Right atrium auricular region (tissue), 2 donors: ENCODE measurements around the gene KCP. TPM values are rescaled to one million over a fixed set of nuclear protein-coding genes. Genes with fewer than 3 reads are reported as not detected.

Source experiments
- DNase-seq: peaks from one replicate; pipeline ENCODE4 v3.0.0-alpha.2; 2019; ENCODE audit warnings: low spot score
- H3K27ac ChIP-seq, 2 donors: fragments of 200-600 bp; sonication (generic); 1 replicate in 1 of 2; 2 replicates in 1 of 2; pipeline ENCODE4 v1.5.1; 2016 to 2019
- H3K27me3 ChIP-seq, 2 donors: fragments of 200-600 bp; sonication (generic); one replicate each; pipeline versions ENCODE4 v1.5.1 to v1.6.0; 2017 to 2019
- H3K36me3 ChIP-seq: fragments of 200-600 bp; sonication (generic); one replicate; pipeline ENCODE4 v1.5.1; 2016
- H3K4me1 ChIP-seq, 2 donors: fragments of 200-600 bp; sonication (generic); one replicate each; pipeline versions ENCODE4 v1.5.1 to v1.6.0; 2017 to 2019
- H3K4me3 ChIP-seq, 2 donors: fragments of 200-600 bp; sonication (generic); 1 replicate in 1 of 2; 2 replicates in 1 of 2; pipeline ENCODE4 v1.5.1; 2017 to 2019; ENCODE audit warnings: mild to moderate bottlenecking in 1 of 2, moderate library complexity in 1 of 2
- H3K9me3 ChIP-seq, 2 donors: fragments of 200-600 bp; sonication (generic); one replicate each; pipeline ENCODE4 v1.5.1; 2019
- total RNA-seq, 2 donors: library from RNA; depleted of rRNA; stranded (reverse); fragments of >200 nt; gene quantifications; one replicate each; pipeline ENCODE4 v1.1.0, GENCODE V29; 2016
- TF ChIP-seq, protein P1 (sequence below), 2 donors: fragments of 200-600 bp; sonication (generic); IDR thresholded peaks; one replicate each; pipeline ENCODE4 v1.5.1; 2019; ENCODE audit warnings: antibody characterized with exemption in 2 of 2

The KCP gene
- total RNA-seq, 2 donors from 2014 or later = not detected

DNA sequence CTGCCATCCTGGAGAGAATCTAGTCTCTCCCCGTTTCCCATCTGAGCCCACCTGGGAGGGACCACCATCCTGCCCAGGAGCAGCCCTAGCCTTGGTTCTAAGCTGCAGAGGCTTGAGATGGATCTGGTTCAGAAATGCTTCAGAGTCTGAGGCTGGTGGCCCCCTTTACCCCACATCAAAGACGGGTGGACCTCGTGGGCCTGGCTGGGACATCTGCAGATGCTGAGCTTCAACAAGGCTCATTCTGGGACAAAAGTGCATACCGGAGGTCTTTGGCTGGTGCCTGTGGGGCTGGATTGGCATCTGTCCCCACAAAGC, 22.3 kb upstream of the KCP start:
- Histone ChIP-seq H3K27ac (no peak overlapping the region), H3K27me3 (no peaks in the 10 kb centered on the region), H3K9me3 (no peaks in the 10 kb centered on the region), H3K4me1 (no peaks in the 10 kb centered on the region), H3K4me3 (no peak overlapping the region), H3K36me3 (no peaks in the 10 kb centered on the region)
- TF ChIP-seq, protein P1, sequence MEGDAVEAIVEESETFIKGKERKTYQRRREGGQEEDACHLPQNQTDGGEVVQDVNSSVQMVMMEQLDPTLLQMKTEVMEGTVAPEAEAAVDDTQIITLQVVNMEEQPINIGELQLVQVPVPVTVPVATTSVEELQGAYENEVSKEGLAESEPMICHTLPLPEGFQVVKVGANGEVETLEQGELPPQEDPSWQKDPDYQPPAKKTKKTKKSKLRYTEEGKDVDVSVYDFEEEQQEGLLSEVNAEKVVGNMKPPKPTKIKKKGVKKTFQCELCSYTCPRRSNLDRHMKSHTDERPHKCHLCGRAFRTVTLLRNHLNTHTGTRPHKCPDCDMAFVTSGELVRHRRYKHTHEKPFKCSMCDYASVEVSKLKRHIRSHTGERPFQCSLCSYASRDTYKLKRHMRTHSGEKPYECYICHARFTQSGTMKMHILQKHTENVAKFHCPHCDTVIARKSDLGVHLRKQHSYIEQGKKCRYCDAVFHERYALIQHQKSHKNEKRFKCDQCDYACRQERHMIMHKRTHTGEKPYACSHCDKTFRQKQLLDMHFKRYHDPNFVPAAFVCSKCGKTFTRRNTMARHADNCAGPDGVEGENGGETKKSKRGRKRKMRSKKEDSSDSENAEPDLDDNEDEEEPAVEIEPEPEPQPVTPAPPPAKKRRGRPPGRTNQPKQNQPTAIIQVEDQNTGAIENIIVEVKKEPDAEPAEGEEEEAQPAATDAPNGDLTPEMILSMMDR (IDR thresholded peaks at IDR 0.05) = no peak
- no peak for DNase-seq

- H3K4me3 ChIP-seq = no peak overlapping the region
- H3K9me3 ChIP-seq = no peaks in the 10 kb centered on the region
- H3K36me3 ChIP-seq = no peaks in the 10 kb centered on the region
- no peak for DNase-seq
- H3K4me1 ChIP-seq = no peaks in the 10 kb centered on the region
- H3K27ac ChIP-seq = no peak overlapping the region
- H3K27me3 ChIP-seq = no peaks in the 10 kb centered on the region
- TF ChIP-seq, protein P1 (IDR thresholded peaks at IDR 0.05) = no peak
Measured at GRCh38 chr7:128931965-128932861, 21.7 kb upstream of the KCP start.

- Histone ChIP-seq H3K27ac (no peak overlapping the region), H3K9me3 (no peaks in the 10 kb centered on the region), H3K27me3 (no peaks in the 10 kb centered on the region), H3K4me3 (no peak overlapping the region), H3K36me3 (no peaks in the 10 kb centered on the region), H3K4me1 (no peaks in the 10 kb centered on the region)
- DNase-seq = no peak
- TF ChIP-seq, protein P1 (IDR thresholded peaks at IDR 0.05) = no peak
Measured at GRCh38 chr7:128931190-128931798, 20.8 kb upstream of the KCP start.

GRCh38 chr7:128928882-128929788, 18.6 kb upstream of the KCP start:
- TF ChIP-seq, protein P1 (IDR thresholded peaks at IDR 0.05) = no peak
- Histone ChIP-seq H3K27me3 (no peaks in the 10 kb centered on the region), H3K4me3 (no peak overlapping the region), H3K27ac (no peak overlapping the region), H3K4me1 (no peaks in the 10 kb centered on the region), H3K9me3 (no peaks in the 10 kb centered on the region), H3K36me3 (no peaks in the 10 kb centered on the region)
- no peak for DNase-seq

DNA sequence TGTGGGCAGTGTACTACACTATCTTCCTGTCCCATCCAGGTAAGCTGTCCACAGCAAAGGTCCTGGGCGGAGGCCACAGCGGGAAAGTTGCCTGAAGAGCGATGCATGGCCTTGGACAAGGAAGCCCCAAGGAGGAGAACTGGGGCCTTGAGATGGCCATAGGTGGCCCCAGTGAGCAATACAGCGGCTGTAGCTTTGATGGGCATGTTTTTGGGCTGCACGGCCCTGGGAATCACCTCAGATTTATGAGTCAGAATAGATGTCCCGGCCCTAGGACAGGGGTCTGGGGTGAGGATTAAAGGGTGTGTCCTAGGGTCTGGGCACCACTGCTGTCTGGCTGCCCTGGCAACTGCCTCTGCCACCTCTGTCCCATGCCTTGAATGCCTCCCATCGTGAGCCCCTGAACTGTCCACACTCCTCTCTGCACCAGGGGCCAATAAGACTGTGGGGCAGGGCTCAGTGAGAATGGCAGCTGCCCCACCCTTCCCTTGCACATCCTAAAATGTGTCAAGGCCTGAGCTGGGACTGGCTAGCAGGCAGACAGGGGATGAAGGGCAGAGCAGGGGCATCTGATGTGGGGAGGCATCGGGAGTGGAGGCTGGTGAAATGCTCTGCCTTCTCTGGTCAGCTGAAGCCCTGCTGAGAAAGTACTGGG, 17.8 kb upstream of the KCP start:
- Histone ChIP-seq H3K4me1 (no peaks in the 10 kb centered on the region), H3K9me3 (no peaks in the 10 kb centered on the region), H3K36me3 (no peaks in the 10 kb centered on the region), H3K4me3 (no peak overlapping the region), H3K27ac (no peak overlapping the region), H3K27me3 (no peaks in the 10 kb centered on the region)
- TF ChIP-seq, protein P1 (IDR thresholded peaks at IDR 0.05) = no peak
- DNase-seq = no peak
